SK-N-SH treated with all-trans-retinoic acid at 6 μM for 48 hours (cell line): ENCODE measurements around the gene OLFM1.

Source experiments
- GLIS3 ChIP-seq: fragments of 250-450 bp; sonication (Bioruptor Pico); IDR thresholded peaks from 2 replicates; pipeline ENCODE4 v1.5.0; 2020; ENCODE audit warnings: mild to moderate bottlenecking, moderate library complexity
- TSHZ2 ChIP-seq: fragments of 250-450 bp; sonication (Bioruptor Pico); IDR thresholded peaks from 2 replicates; pipeline ENCODE4 v1.5.0; 2020; ENCODE audit warnings: mild to moderate bottlenecking, moderate library complexity
- ZFP3 ChIP-seq: fragments of 250-450 bp; sonication (Bioruptor Pico); IDR thresholded peaks from 2 replicates; pipeline ENCODE4 v1.5.0; 2020; ENCODE audit warnings: mild to moderate bottlenecking, moderate library complexity
- ZFP30 ChIP-seq: fragments of 450-650 bp; formaldehyde crosslinking; IDR thresholded peaks from 2 replicates; pipeline ENCODE4 v1.5.0; 2022; ENCODE audit warnings: mild to moderate bottlenecking, moderate library complexity

GRCh38 chr9:135081264-135081660 is 6.2 kb upstream of the OLFM1 start:
- no peak for TF ChIP-seq TSHZ2 (CRISPR knock-in tag)
- no peak for TF ChIP-seq ZFP30
- TF ChIP-seq ZFP3: no peak
- no peak for TF ChIP-seq GLIS3 (CRISPR knock-in tag)
